C4-2B (cell line): ENCODE measurements around the gene DOCK10.

Source experiments
- CTCF ChIP-seq: fragments of 450-650 bp; conservative IDR thresholded peaks from 2 replicates; pipeline ENCODE4 v1.5.1; 2017; ENCODE audit warnings: mild to moderate bottlenecking
- ZFX ChIP-seq: fragments of 450-650 bp; IDR thresholded peaks from 2 replicates; pipeline ENCODE4 v1.6.1; 2017

- TF ChIP-seq CTCF (no peak), ZFX (no peak)
Measured at GRCh38 chr2:224883700-224884099, 158.6 kb downstream of the DOCK10 start.
